ENCODE measurements around the gene BMPR1B.
"Not testable (repeated sequence)": the region's sequence is repeated elsewhere in the genome, so short reads cannot be mapped to it uniquely, and the experiment has no call there.

BMPR1B gene

GRCh38 chr4:95091272-95091671, 333.5 kb downstream of the BMPR1B start:
- no peak for DNase-seq (ENCODE audit: low read depth)

- no peak for DNase-seq (ENCODE audit: low read depth)
Observed at GRCh38 chr4:95092766-95093165, 335.0 kb downstream of the BMPR1B start.

- no peak for DNase-seq (ENCODE audit: low read depth)
Observed at GRCh38 chr4:95093460-95093859, 335.7 kb downstream of the BMPR1B start.

GRCh38 chr4:95093936-95094929, 336.5 kb downstream of the BMPR1B start:
- no peak for DNase-seq (ENCODE audit: low read depth)

GRCh38 chr4:95095348-95095974, 337.7 kb downstream of the BMPR1B start:
- DNase-seq (ENCODE audit: low read depth) = no peak

- no peak for DNase-seq (ENCODE audit: low read depth)
Observed at GRCh38 chr4:95102162-95102790, 344.5 kb downstream of the BMPR1B start.

- DNase-seq (ENCODE audit: low read depth) = no peak
Observed at GRCh38 chr4:95105112-95105511, 347.4 kb downstream of the BMPR1B start.

- DNase-seq (ENCODE audit: low read depth) = no peak
Observed at GRCh38 chr4:95105983-95106382, 348.2 kb downstream of the BMPR1B start.

- DNase-seq (ENCODE audit: low read depth) = peak; percentile 68
Observed at GRCh38 chr4:95106408-95106928, 348.7 kb downstream of the BMPR1B start.

- no peak for DNase-seq (ENCODE audit: low read depth)
Observed at GRCh38 chr4:95107004-95107403, 349.2 kb downstream of the BMPR1B start.

GRCh38 chr4:95107635-95108034, 349.9 kb downstream of the BMPR1B start:
- DNase-seq (ENCODE audit: low read depth) = peak; percentile 87

- no peak for DNase-seq (ENCODE audit: low read depth)
Observed at GRCh38 chr4:95108883-95109421, 351.2 kb downstream of the BMPR1B start.

- DNase-seq (ENCODE audit: low read depth) = no peak
Observed at GRCh38 chr4:95114521-95114920, 356.8 kb downstream of the BMPR1B start.

- DNase-seq (ENCODE audit: low read depth) = no peak
Observed at GRCh38 chr4:95118497-95118896, 360.7 kb downstream of the BMPR1B start.

GRCh38 chr4:95120456-95120855, 362.7 kb downstream of the BMPR1B start:
- no peak for DNase-seq (ENCODE audit: low read depth)

- DNase-seq (ENCODE audit: low read depth) = no peak
Observed at GRCh38 chr4:95122001-95122400, 364.2 kb downstream of the BMPR1B start.

- DNase-seq (ENCODE audit: low read depth) = no peak
Observed at GRCh38 chr4:95124906-95125504, 367.2 kb downstream of the BMPR1B start.

GRCh38 chr4:95129031-95129430, 371.3 kb downstream of the BMPR1B start:
- no peak for DNase-seq (ENCODE audit: low read depth)

- peak; percentile 99 for DNase-seq (ENCODE audit: low read depth)
Observed at GRCh38 chr4:95129821-95130311, 372.1 kb downstream of the BMPR1B start.

GRCh38 chr4:95134016-95134415, 376.3 kb downstream of the BMPR1B start:
- not testable (repeated sequence) for DNase-seq (ENCODE audit: low read depth)

GRCh38 chr4:95139424-95139823, 381.7 kb downstream of the BMPR1B start:
- not testable (repeated sequence) for DNase-seq (ENCODE audit: low read depth)

- DNase-seq (ENCODE audit: low read depth) = no peak
Observed at GRCh38 chr4:95141361-95141760, 383.6 kb downstream of the BMPR1B start.

Data from HS-5 (cell line).